ENCODE measurements around the gene SLC34A2.

DNA sequence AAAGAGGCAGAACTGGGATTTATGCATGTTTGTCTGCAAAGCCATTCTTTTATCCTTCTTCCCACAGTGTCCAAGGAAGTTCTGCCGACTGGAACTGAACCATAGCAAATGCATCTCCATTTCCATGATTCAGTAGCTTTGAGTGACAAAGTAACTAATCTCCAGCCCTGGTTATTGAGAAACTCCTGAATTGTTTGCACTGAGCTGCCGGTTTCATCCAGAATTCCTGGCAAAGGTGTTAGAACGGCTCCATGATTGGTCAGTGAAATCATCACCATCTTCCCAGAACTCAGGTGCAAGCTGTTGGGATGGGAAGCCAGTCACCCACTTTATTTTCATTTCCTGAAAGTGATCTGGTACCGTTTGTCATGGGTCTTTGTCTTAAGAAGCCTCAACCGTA lies 47.0 kb upstream of the SLC34A2 start:
- no peak for TF ChIP-seq EZH2phosphoT487 (IDR thresholded peaks at IDR 0.05; ENCODE audit: borderline replicate concordance, low read length)
- TF ChIP-seq, protein P1, sequence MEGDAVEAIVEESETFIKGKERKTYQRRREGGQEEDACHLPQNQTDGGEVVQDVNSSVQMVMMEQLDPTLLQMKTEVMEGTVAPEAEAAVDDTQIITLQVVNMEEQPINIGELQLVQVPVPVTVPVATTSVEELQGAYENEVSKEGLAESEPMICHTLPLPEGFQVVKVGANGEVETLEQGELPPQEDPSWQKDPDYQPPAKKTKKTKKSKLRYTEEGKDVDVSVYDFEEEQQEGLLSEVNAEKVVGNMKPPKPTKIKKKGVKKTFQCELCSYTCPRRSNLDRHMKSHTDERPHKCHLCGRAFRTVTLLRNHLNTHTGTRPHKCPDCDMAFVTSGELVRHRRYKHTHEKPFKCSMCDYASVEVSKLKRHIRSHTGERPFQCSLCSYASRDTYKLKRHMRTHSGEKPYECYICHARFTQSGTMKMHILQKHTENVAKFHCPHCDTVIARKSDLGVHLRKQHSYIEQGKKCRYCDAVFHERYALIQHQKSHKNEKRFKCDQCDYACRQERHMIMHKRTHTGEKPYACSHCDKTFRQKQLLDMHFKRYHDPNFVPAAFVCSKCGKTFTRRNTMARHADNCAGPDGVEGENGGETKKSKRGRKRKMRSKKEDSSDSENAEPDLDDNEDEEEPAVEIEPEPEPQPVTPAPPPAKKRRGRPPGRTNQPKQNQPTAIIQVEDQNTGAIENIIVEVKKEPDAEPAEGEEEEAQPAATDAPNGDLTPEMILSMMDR (conservative IDR thresholded peaks at IDR 0.05; ENCODE audit: low read depth, low read length) = no peak
- TF ChIP-seq EZH2 (IDR thresholded peaks at IDR 0.05; ENCODE audit: low read length, unreplicated experiment) = no peak

Measured in PC-3 (cell line).